Measurements from ENCODE around the gene SMC1B.
"Not testable (repeated sequence)": the region's sequence is repeated elsewhere in the genome, so short reads cannot be mapped to it uniquely, and the experiment has no call there.

Gene SMC1B

GRCh38 chr22:45381348-45381747 lies 32.1 kb downstream of the SMC1B start:
- H3K36me3 ChIP-seq = no peaks in the 10 kb centered on the region
- no peak overlapping the region for H3K4me3 ChIP-seq
- no peak overlapping the region for H3K27ac ChIP-seq
- H4K20me1 ChIP-seq = no peaks in the 10 kb centered on the region
- peaks cover 5 to 11% (median 9%) of the 10 kb centered on the region in 10 experiments; a peak in 12 of 20 replicates for H3K4me1 ChIP-seq
- H3K9ac ChIP-seq = no peak overlapping the region
- no peaks in the 10 kb centered on the region for H3K27me3 ChIP-seq
- H3K4me2 ChIP-seq = no peak overlapping the region
- no peak for TF ChIP-seq Cebpa-rat (IDR thresholded peaks at IDR 0.05)
- H3K9me3 ChIP-seq (replicated peaks in 1 of 11) = no peaks in the 10 kb centered on the region

- Histone ChIP-seq H3K27me3 (no peaks in the 10 kb centered on the region), H3K4me2 (peak overlapping the region in 9 of 11 experiments; percentile 4 to 48 (median 41); a peak in 15 of 22 replicates), H4K20me1 (no peaks in the 10 kb centered on the region), H3K36me3 (no peaks in the 10 kb centered on the region), H3K27ac (no peak overlapping the region; a peak in 1 of 22 replicates), H3K9ac (no peak overlapping the region), H3K4me1 (peaks cover 7 to 17% (median 14%) of the 10 kb centered on the region in 10 experiments; a peak in 14 of 20 replicates), H3K4me3 (no peak overlapping the region), H3K9me3 (replicated peaks in 1 of 11) (peaks cover 10 to 23% (median 17%) of the 10 kb centered on the region in 11 experiments; a peak in 18 of 22 replicates)
- TF ChIP-seq Cebpa-rat (IDR thresholded peaks at IDR 0.05) = no peak
These were observed 36.7 kb downstream of the SMC1B start for GRCh38 chr22:45376703-45377102.

GRCh38 chr22:45376009-45376408 lies 37.4 kb downstream of the SMC1B start:
- TF ChIP-seq Cebpa-rat (IDR thresholded peaks at IDR 0.05) = no peak
- no peaks in the 10 kb centered on the region for H3K36me3 ChIP-seq
- H3K27ac ChIP-seq = peak overlapping the region in 1 of 11 experiments; percentile 26; a peak in 3 of 22 replicates
- H3K4me3 ChIP-seq = no peak overlapping the region
- peak overlapping the region in 6 of 11 experiments; percentile 4 to 44 (median 34); a peak in 9 of 22 replicates for H3K4me2 ChIP-seq
- peaks cover 7 to 17% (median 14%) of the 10 kb centered on the region in 10 experiments; a peak in 14 of 20 replicates for H3K4me1 ChIP-seq
- H4K20me1 ChIP-seq = no peaks in the 10 kb centered on the region
- peaks cover 10 to 23% (median 17%) of the 10 kb centered on the region in 11 experiments; a peak in 18 of 22 replicates for H3K9me3 ChIP-seq (replicated peaks in 1 of 11)
- H3K9ac ChIP-seq = no peak overlapping the region
- no peaks in the 10 kb centered on the region for H3K27me3 ChIP-seq

DNA sequence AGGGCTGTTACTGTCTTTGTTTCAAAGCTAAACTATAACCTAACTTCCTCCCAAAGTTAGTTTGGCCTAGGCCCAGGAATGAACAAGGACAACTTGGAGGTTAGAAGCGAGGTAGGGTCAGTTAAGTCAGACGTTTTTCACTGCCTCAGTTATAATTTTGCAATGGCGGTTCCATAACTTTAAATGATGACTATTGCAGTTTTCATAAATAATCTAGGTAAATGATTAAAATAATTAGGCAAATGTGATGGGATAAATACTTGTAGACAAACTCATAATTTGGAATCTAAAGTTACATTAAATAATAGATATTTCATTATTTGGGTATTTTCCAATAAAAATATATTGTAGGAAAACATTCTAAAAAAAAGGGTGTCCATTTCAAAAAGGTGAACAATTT lies 39.8 kb downstream of the SMC1B start:
- not testable (repeated sequence) for H3K4me3 ChIP-seq, H3K27ac ChIP-seq, H4K20me1 ChIP-seq, H3K36me3 ChIP-seq, H3K27me3 ChIP-seq, H3K9ac ChIP-seq, H3K4me2 ChIP-seq
- Histone ChIP-seq H3K4me1 (peaks cover 7 to 17% (median 14%) of the 10 kb centered on the region in 10 experiments; a peak in 14 of 20 replicates), H3K9me3 (replicated peaks in 1 of 11) (peaks cover 10 to 23% (median 17%) of the 10 kb centered on the region in 11 experiments; a peak in 18 of 22 replicates)

DNA sequence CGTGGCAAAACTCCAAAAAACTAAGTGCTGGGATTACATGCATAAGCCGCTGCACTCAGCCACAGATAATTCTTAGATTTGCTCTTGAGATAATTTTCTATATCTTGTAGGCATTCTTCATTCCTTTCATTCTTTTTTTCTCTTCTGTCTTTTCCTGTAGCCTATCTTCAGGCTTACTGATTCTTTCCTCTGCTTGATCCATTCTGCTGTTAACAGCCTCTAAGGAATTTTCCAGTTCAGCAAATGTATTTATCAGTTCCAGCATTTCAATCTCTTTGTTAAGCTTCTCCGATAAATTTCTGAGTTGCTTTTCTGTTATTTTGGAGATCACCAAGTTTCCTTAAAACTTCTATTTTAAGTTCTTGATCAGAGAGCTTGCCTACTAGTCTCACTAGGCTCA lies 46.7 kb downstream of the SMC1B start:
- H3K4me2 ChIP-seq = no peak overlapping the region
- H3K27me3 ChIP-seq = no peaks in the 10 kb centered on the region
- H4K20me1 ChIP-seq = no peaks in the 10 kb centered on the region
- no peak overlapping the region for H3K9ac ChIP-seq
- H3K9me3 ChIP-seq (replicated peaks in 1 of 11) = peaks cover 18 to 24% (median 20%) of the 10 kb centered on the region in 11 experiments
- no peaks in the 10 kb centered on the region for H3K4me1 ChIP-seq
- no peak overlapping the region for H3K4me3 ChIP-seq
- no peak overlapping the region for H3K27ac ChIP-seq
- TF ChIP-seq Cebpa-rat (IDR thresholded peaks at IDR 0.05) = no peak
- no peaks in the 10 kb centered on the region; a peak in 1 of 22 replicates for H3K36me3 ChIP-seq

DNA sequence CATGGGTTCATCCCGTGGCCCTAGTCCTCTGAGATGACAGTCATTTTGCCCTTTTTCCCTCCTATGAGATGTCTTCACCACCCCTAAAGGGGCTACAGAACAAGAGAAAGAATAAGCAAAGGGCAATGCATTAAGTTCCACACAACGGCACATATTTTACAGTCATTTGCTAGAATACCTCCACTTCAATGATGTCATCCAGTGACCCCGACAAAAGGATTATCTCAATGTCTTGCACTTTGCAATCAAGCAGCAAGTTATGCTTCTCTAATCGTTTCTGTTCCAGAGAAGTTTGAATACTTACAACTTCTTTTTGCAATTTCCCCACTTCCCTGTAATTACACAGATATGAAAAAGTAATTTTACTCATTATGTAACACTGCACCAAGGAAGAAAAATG lies 53.8 kb downstream of the SMC1B start:
- H3K4me1 ChIP-seq = peaks cover 0 to 10% (median 0%) of the 10 kb centered on the region in 10 experiments; a peak in 6 of 20 replicates
- H3K9me3 ChIP-seq (replicated peaks in 1 of 11) = no peaks in the 10 kb centered on the region
- H3K36me3 ChIP-seq = no peaks in the 10 kb centered on the region
- H3K27me3 ChIP-seq = no peaks in the 10 kb centered on the region
- no peaks in the 10 kb centered on the region for H4K20me1 ChIP-seq
- H3K27ac ChIP-seq = no peak overlapping the region
- no peak overlapping the region for H3K4me3 ChIP-seq
- no peak overlapping the region for H3K9ac ChIP-seq
- H3K4me2 ChIP-seq = no peak overlapping the region
- TF ChIP-seq Cebpa-rat (IDR thresholded peaks at IDR 0.05) = no peak

DNA sequence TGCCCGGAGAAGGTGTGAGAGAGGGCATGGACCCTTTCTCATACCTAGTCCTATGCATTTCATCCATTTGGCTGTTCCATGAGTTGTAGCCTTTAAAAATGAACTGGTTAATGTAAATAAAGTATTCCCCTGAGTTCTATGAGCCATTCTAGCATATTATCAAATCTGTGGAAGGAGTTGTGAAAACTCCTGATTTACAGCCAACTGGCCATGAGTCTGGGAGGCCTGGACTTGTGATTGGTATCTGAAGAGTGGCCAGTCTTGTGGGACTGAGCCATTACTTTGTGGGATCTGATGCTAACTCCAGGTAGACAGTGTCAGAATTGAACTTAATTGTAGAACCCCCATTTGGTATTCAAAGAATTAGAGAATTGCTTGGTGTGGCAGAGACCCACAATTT lies 55.3 kb downstream of the SMC1B start:
- no peak overlapping the region for H3K4me3 ChIP-seq
- no peak for TF ChIP-seq Cebpa-rat (IDR thresholded peaks at IDR 0.05)
- no peak overlapping the region for H3K4me2 ChIP-seq
- no peaks in the 10 kb centered on the region for H4K20me1 ChIP-seq
- no peak overlapping the region for H3K9ac ChIP-seq
- H3K9me3 ChIP-seq (replicated peaks in 1 of 11) = no peaks in the 10 kb centered on the region
- H3K4me1 ChIP-seq = peaks cover 0 to 10% (median 0%) of the 10 kb centered on the region in 10 experiments; a peak in 6 of 20 replicates
- no peak overlapping the region for H3K27ac ChIP-seq
- no peaks in the 10 kb centered on the region for H3K36me3 ChIP-seq
- no peaks in the 10 kb centered on the region for H3K27me3 ChIP-seq

DNA sequence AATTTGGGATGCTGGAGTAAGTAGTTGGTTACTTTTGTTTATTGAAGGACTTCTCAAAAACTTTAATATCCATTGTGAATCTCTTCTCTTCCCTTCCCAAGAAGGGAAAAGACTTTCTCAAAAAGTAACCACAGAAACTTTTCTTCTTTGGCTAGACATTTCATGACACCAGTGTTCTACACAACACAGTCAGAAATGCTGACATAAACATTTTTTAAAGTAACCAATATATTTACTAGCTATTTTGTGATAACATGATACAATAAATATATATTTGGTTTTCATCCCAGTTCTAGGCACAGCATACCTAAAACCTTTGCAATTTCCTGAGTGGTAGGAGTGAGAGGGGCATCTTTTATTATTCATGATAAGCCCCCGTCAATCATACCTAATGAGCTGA lies 55.9 kb downstream of the SMC1B start:
- no peak overlapping the region for H3K9ac ChIP-seq
- H3K27ac ChIP-seq = 0 out of 22 replicates have a peak overlapping the region, but pooled peaks of 1 of the 11 experiments have one; percentile 29
- H3K4me1 ChIP-seq = peaks cover 0 to 10% (median 0%) of the 10 kb centered on the region in 10 experiments; a peak in 6 of 20 replicates
- no peaks in the 10 kb centered on the region for H4K20me1 ChIP-seq
- no peaks in the 10 kb centered on the region for H3K9me3 ChIP-seq (replicated peaks in 1 of 11)
- H3K4me2 ChIP-seq = no peak overlapping the region
- H3K36me3 ChIP-seq = no peaks in the 10 kb centered on the region
- H3K4me3 ChIP-seq = no peak overlapping the region
- no peak for TF ChIP-seq Cebpa-rat (IDR thresholded peaks at IDR 0.05)
- no peaks in the 10 kb centered on the region for H3K27me3 ChIP-seq

- H3K4me2 ChIP-seq = no peak overlapping the region
- peaks cover 0 to 10% (median 0%) of the 10 kb centered on the region in 10 experiments; a peak in 6 of 20 replicates for H3K4me1 ChIP-seq
- H3K27ac ChIP-seq = no peak overlapping the region
- no peaks in the 10 kb centered on the region for H3K36me3 ChIP-seq
- TF ChIP-seq Cebpa-rat (IDR thresholded peaks at IDR 0.05) = no peak
- H3K27me3 ChIP-seq = no peaks in the 10 kb centered on the region
- no peak overlapping the region for H3K4me3 ChIP-seq
- no peak overlapping the region for H3K9ac ChIP-seq
- no peaks in the 10 kb centered on the region for H4K20me1 ChIP-seq
- H3K9me3 ChIP-seq (replicated peaks in 1 of 11) = no peaks in the 10 kb centered on the region
These were observed 59.6 kb downstream of the SMC1B start for GRCh38 chr22:45353786-45354185.

GRCh38 chr22:45352757-45353156 lies 60.6 kb downstream of the SMC1B start:
- not testable (repeated sequence) for H4K20me1 ChIP-seq, H3K36me3 ChIP-seq, H3K4me2 ChIP-seq

More at GRCh38 chr22:45352757-45353156, 60.6 kb downstream of the SMC1B start:
- not testable (repeated sequence) for H3K27ac ChIP-seq; H3K27me3 ChIP-seq; H3K9me3 ChIP-seq (replicated peaks in 1 of 11); H3K9ac ChIP-seq; H3K4me3 ChIP-seq
- peaks cover 0 to 10% (median 0%) of the 10 kb centered on the region in 10 experiments; a peak in 6 of 20 replicates for H3K4me1 ChIP-seq

All from BLaER1 treated with 17β-estradiol and CSF1 and Interleukin-3, amounts not matched to agents 10 nM and 100 nM (cell line).